Ecto neural progenitor cell (in vitro differentiated cells): ENCODE results near the gene ASB6.

Experiments used
- DNase-seq: peaks from one replicate; pipeline ENCODE4 v3.0.0-alpha.2; 2018; ENCODE audit warnings: low spot score

Gene ASB6, protein sequence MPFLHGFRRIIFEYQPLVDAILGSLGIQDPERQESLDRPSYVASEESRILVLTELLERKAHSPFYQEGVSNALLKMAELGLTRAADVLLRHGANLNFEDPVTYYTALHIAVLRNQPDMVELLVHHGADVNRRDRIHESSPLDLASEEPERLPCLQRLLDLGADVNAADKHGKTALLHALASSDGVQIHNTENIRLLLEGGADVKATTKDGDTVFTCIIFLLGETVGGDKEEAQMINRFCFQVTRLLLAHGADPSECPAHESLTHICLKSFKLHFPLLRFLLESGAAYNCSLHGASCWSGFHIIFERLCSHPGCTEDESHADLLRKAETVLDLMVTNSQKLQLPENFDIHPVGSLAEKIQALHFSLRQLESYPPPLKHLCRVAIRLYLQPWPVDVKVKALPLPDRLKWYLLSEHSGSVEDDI

DNA sequence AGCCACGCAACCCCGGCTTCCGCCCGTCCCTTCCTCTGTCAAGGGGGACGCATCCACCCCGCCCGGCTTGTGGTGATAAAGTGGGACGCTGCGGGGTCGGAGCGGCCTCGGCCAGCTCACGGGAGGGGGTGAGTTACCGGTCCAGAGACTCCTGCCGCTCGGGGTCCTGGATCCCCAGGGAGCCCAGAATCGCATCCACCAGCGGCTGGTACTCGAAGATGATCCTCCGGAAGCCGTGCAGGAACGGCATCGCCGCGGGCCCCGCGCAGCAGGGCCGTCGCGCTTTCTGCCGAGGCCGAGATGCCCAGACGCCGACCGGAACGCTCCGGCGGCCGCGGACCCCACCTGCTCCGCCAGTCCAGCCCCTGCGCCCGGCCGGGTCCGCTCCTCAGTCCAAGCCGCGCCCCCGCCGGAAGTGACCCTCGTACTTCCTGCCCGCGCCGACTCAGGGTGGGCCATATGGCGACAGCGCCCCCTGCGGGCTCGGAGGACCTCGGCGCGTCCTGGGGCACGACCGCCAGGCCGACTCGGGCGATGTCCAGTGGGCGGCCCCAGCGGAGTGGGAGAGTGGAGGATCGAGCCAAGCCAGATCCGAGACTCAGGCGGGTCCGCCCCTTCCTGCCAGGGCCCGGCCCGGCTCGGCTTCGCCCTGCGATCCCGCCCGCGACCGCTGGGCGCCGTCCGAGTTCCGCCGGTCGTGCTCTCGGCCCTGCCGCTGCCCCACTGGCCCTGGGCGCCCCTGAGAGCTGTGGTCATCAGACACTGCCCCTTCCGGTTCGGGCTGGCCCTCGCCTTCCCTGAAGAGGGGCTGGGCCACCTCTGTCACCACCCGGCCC, at the start of gene ASB6:
ASB6 (minus strand) TSS at position 402 of the 836 bp plus-strand sequence; CDS start at position 250, 152 bp downstream.
- peak; percentile 100 for DNase-seq

DNA sequence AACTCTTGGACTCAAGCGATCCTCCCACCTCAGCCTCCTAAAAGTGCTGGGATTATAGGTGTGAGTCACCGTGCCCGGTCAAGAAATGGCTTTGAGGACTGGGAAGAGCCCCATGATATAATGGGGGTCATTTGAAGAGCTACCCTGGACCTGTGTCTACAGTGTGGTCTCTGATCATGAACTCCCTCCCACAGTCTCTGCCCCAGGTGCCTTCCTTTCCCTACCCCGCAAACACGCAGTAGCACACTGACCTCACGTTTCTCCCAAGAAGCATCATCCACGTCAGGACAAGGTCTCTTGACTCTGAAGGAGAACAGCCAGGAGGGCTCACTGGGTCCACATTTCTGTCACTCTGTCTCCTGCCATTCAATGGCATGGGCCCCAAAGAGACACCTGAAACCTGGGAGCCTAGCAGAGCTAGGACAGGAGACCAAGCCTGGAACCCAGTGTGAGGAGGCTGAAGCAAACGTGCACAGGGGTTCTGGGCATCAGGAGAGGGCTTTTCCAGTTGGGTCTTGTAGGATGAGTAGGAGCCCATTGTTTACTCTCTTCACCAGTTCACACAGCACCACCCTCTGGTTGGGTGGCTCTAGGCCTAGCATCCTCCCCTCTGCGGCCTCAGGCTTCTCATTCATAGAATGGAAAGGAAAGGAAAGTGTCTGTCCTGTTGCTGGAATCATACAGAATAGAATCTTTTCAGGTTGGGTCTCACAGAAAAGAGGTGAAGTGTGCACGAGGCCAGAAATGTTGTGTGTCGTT, 46.5 kb upstream of the ASB6 start:
- no peak for DNase-seq

DNA sequence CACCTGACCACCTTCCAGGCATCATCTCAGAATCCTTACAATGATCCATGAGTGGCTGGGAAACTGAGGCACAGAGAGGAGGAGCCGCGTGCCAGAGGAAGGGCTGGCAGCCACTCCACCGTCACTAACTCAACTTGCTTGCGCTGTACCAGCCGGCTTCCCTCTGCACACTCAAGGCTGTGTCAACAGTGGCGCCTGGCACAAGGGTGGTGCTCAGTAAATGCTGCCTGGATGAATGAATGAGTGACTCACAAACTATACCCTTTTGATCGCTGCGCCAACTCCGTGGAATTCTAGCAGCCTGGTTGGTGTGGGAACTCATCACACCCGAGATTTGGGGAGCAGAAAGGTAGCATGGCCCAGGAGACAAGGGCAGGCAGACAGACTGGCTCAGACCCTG, 45.4 kb upstream of the ASB6 start:
- DNase-seq = no peak

DNA sequence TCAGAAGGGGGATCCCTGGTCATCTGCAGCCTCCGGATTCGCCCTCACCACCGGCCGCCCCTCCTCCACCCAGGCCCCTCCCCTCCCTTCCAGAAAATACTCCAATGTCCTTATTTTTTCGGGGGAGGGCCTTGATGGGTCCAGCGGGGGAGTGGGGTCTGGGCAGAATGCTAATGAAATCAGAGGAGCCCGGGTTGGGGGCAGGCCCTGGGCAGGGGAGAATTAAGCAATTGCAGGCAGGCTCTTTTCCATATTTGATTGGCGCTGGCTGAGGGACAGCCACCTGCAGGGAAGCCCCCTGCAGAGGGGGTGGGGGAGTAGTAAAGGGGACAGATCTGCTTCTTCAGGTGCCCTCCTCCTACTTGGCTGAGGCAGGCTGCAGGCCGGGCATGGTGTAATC, 44.8 kb upstream of the ASB6 start:
- DNase-seq = no peak

DNA sequence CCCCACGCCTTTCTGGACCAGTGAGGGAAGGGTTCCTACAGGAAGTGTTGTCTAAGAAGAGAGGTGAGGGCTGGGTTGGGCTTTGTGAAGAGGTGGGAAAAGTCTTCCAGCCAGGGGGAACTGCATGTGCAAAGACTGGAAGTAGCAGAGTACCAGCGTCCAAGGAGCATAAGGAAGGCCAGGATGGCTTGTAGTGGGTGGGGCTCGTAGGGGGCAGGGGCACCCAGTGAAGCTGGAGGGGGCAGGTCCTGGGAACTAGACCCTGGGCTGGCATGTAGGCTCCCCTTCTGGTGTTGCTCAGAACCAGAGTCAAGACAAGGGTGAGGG, 43.9 kb upstream of the ASB6 start:
- DNase-seq = no peak

DNA sequence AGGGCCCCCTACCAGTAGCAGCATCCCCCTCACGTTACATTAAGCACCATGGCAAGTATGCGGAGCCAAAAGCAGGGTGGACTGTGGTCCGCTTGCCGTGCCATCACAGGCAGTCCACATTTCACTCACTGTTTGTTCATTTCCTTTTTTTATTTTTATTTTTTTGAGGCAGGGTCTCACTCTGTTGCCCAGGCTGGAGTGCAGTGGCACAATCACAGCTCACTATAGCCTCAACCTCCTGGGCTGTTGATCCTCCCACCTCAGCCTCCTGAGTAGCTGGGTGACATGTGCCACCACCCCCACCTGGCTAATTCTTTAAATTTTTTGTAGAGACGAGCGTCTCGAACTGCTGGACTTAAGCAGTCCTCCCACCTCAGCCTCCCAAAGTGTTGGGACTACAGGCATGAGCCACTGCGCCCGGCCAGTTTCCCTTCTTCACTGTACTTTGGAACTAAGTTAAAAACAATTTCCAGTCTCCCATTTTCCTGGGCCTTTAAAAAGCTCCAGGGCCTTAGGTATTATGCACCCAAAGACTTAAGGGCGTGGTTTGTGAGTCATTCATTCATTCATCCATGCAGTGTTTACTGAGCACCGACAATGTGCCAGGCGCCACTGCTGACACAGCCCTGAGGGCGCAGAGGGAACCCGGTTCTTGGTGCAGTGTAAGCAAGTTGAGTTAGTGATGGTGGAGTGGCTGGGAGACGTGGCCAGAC, 43.4 kb upstream of the ASB6 start:
- no peak for DNase-seq

DNA sequence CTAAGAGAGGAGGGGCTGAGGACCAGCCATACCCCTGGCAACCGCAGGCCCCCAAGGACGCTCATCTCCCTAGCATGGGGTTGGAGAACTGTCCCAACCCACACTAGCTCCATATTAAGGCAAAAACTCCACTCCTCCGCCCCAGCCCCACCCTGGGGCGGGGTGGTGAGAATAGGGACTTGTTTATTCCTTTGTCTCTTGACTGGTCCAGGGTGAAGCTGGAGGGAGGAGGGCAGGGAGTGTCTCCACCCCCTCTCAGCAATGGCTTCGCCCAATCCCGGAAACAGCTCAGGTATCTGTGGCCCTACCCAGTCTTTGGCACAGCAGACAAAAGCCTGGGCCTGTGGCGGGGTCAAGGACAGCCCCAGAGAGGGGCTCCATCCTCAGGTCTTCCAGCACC, 40.4 kb upstream of the ASB6 start:
- no peak for DNase-seq

DNA sequence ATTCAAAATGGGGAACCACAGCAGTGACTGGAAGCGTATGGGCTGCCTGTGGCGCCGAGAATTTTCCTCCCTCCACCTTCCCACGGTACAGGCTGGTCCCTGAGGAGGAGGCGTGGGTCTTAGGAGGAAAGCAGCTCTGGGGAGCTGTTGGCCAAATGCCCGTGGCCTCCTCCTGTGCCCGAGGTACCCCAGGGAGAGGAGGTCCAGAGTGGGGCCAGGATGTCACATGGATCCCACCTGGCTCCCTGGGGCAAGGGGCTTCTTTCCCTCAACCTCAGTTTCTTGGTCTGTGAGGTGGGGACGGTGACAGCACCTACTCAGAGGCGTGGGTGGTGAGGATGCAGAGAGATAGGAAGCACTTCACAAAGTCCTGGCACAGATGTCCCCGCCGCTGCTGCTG, 40.0 kb upstream of the ASB6 start:
- DNase-seq = no peak

DNA sequence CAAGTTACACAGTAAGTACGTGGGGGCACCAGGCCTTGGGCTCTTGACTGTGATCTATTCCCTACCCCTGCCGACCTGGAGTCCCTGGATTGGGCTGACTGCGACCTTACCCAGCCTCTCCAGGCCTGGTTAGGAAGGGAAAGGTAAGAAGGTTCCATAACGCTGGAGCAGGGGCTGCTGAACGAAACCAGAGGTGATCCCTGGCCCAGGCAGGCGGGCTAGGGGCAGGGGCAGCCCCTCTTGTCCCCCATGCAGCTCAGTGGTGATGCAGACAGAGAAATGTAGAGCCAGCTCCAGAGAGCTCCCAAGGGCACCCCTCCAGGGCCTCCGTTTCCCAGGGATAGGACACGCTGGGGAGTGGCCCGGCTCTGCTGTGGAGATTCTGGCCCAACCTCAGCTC, 37.6 kb upstream of the ASB6 start:
- DNase-seq = no peak

DNA sequence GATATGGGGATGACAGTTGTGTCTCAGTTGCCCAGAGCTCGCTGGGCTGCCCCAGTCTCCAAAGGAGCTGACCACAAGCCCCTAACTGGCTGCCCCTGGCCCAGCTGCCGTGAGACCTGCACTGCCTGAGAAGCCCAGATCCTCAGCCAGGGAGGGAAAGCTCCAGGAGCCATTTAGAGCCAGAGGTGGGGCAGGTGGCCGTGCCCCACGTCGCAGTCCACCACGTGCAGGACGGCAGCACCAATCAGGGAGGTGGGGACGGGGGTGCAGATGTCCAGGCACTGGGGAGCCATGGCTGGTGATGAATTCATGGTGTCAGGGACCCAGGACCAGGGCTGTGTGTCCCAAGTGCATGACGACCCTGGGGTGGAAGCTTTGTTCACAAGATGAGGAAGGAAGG, 36.9 kb upstream of the ASB6 start:
- no peak for DNase-seq

DNA sequence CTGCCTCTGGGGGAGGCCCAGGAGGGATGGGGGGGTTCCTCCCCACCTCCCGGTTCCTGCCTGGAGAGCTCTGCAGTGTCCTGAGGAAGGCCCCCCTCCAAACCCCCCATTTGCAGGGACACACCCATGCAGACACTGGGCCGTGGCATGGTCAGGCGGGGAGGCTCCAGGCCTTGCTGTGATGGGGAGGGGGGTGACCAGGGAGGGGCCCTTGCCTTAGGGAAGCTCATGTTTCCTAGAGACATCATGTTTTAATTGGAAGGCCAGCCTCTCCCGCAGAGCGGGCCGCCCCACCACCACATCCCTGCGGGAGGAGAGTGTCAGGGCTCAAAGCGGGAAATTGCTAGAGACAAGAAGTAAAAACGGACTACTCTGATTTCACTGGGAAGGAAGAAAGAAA, 35.5 kb upstream of the ASB6 start:
- DNase-seq = no peak

DNA sequence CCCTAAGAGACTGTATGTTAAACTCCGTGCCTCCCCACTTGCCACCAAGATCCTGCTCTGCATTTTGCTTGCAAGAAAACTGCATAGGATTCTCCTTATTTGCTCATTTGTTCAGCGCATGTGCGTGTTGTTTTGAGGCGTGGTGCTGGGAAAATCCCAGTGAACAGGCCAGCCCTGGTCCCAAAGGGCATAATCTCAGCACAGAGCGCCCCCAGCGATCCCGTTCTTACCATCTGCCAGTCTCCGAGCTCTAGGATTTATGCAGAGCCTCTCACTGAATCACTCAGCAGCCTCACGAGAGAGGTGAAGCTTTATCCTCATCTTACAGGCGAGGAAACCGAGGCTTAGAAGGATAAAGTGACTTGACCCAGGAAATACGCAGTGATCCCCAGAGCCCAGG, 35.0 kb upstream of the ASB6 start:
- no peak for DNase-seq

DNA sequence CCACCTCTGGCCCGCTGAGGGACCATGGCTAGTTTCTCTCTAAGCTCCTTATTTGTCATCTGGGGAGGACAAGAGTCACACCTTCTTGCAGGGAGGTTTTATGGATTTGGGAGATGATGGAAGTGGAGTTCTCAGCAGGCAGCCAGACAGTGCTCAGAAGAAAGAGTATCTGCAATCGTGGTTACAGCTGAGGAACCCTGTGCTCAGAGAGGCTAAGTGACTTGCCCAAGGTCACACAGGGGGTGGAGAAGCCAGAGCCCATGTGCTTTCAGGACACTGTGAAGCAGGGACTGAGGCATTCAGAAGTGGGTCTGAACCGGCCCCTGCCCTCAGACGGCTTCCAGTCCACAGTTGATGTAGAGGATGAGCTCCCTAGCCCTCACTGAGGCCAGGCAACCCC, 34.3 kb upstream of the ASB6 start:
- DNase-seq = no peak

DNA sequence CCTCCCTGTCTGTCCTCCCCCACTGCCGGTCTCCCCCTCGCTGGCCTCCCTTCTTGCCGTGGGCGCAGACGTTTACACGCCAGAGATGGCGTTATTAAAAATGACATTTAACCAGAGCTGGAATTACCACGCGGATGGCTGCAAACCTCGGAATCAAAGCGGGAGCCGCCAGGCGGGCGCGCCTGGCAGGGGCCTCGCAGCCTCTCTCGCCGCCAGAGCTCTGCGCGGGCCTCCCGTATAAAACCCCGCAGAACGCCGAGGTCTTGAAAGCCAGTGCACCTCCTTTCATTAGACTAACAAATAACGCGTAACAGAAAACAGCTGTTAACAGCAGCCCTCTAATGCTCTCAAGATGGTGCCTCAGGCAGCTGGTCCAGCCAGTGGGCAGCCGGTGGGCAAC, 33.7 kb upstream of the ASB6 start:
- DNase-seq = no peak

DNA sequence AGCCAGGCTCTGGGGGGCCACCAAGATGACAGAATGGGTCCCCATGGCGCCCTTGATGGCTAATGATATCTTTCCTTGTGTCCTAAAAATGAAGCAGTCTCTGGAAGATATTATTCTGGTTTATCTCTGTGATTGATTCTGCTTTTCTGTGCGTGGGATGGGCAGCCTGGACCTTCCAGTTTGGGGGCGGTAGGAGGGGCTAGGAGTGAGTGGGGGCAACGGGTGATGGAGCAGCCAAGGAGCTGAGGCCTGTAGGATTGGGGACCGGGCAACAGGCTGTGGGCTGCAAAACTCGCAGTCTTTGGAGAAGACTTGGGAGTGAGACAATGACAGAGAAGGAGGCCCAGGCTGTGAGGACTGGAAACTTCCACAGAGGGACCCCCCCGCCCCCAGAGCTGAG, 32.3 kb upstream of the ASB6 start:
- DNase-seq = no peak

DNA sequence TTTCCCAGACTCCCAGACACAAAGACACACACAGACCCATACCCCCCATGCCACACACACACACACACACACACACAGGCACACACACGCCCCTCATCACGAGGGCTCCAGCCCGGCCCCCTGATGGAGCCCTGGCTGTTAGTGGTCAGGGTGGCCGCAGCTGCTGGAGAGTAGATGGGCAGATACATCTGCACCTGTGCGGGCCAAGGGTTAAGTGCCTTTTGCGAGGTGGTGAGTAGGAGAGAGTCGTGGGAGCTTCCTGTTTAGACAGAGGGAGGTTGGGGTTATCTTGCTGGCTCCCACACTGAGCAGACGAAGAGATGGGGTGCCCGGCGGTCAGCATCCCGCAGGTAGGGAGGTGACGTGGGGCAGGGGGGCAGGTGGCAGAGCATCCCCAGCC, 31.7 kb upstream of the ASB6 start:
- no peak for DNase-seq

DNA sequence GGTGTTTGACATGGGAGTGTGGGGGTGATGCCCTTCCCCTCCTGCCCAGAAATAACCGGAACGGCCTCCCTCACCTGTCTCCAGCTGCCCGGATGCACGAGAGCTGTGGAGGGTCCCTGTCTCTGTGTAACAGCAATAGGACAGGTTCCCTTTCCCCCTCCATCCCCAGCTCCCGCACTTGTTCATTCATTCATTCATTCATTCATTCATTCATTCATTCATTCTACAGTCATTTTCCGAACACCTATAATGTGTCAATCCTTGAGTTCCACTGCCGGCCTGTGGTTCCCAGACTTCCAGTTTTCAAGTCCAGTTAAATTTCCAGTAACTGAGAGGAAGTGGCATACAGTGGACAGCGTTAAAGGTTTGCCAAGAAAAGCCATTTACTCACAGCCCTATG, 30.8 kb upstream of the ASB6 start:
- no peak for DNase-seq

DNA sequence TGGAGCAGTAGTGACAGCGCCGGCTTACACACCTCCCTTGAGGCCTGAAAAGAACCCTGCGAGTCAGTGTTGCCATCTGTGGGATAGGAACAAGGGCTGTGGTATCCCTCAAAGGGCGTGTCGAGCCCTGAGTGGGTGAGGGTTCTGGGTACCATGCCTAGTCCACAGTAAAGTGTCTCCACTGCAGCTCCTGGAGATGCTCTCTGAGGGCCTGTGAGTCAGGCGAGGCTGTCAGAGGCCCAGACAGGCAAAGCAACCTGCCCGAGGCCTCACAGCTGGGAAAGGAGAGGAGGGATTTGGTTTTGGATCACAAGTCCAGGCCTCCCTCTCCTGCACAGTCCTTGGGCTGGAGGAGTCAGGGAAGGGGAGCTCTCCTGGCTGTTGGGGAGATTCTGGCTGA, 29.6 kb upstream of the ASB6 start:
- no peak for DNase-seq

DNA sequence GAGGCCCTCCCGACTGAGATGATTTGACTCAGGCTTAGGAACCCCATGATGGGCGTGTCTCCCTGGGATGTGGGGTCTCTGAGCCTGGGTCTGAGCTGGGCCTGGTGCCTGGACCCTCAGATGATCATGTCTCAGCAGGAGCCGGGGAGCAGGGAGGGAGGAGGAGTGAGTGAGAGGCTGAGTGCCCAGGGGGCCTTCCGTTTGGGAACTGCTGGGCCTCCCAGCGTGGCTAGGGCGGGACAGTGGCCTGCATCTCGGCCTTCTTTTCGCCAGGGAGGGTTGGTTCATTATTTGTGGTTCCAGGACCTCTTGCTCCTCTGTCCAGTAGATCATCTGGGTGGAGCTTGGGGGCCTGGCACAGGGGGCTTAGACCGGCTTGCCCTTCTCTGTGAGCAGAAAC, 29.1 kb upstream of the ASB6 start:
- DNase-seq = no peak

DNA sequence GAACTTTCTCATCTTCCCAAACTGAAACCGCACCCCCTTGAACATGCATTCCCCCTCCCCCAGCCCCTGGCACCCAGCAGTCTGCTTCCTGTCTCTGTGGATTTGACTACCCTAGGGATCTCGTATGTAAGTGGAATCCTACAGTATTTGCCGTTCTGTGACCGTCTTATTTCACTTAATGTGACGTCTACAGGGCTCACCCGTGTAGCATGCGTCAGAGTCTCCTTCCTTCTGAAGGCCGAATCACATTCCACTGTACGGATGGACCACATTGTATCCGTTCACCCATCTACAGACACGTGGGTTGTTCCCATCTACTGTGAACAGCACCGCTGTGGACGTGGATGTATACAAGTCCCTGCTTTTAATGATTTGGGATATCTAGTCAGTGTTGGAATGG, 28.0 kb upstream of the ASB6 start:
- no peak for DNase-seq

DNA sequence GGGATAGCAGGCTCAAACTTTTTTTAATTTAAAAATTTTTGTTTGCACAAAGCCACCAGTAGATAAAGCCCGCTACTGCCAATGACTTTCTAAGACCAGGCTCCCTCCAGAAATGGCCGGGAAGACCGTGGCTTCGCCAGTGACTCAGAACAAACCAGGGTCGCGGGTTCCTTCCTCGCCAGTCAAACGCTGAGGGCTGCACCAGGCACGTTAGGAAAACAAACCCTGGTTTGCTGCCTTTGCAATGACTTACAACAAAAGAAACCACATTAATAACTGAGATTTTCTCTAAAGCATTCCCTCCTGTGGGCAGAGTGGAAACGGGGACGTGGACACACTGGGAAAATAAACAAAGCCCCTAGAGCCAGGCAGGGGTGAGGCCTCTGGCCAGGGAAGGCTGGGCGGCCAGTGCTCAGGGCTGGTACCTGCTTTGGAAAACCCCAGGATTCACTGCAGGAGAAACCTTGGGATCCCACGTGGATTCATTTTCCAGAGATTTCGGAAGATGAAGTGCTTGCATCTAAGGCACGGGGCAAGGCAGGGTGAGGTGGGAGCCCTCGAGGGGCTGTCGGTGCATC, 27.3 kb upstream of the ASB6 start:
- DNase-seq = no peak

DNA sequence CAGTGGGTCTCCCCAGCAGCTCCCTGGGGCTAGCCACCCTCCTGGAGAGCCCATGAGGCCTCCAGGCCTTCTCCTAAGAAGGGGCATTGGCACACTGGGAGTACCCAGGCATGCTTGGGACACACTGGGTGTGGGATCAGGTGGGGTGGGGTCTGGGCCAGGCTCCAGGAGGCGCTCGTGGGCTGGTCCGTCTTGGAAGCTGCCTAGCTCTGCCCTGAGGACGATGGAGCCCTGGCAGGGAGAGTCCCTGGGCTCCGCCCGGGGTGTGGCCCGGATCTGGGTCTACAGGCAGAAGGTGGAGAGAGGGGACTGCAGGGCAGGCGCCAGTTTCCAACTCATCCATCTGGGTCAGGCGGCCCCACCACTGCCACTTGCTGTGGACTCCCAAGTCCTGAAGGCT, 25.9 kb upstream of the ASB6 start:
- DNase-seq = no peak
